Activated naive CD4-positive, alpha-beta T cell treated with Interleukin-2 at 50 U/mL for 16 hours (primary cell): ENCODE results near the gene AKNAD1.
"Not testable (repeated sequence)": the region's sequence is repeated elsewhere in the genome, so short reads cannot be mapped to it uniquely, and the experiment has no call there.

Source experiments
- DNase-seq: peaks from one replicate; pipeline ENCODE4 v3.0.0-alpha.2; 2020

The AKNAD1 gene, protein sequence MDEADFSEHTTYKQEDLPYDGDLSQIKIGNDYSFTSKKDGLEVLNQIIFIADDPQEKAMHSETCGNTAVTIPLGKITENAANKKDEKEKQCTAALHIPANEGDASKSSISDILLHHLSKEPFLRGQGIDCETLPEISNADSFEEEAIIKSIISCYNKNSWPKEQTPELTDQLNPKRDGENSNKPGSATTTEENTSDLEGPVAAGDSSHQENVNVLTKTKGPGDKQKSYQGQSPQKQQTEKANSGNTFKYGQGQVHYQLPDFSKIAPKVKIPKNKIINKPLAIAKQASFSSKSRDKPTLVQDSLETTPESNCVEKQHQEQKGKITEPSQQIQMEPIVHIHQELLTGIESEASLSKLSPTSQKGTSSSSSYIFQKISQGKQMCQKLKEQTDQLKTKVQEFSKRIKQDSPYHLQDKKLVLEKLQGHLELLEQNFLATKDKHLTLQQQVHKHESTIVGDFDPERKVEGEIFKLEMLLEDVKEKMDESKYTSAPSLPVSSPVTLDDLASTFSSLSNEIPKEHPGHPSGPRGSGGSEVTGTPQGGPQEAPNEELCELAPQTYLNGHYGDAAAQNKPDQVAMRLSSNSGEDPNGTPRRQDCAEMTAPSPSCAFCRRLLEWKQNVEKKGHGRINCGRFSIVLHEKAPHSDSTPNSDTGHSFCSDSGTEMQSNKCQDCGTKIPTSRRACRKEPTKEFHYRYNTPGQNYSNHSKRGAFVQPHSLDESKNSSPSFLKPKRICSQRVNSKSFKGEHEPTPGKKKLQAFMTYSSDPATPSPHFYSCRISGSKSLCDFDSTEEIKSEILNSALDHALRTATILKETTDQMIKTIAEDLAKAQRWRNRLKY

DNA sequence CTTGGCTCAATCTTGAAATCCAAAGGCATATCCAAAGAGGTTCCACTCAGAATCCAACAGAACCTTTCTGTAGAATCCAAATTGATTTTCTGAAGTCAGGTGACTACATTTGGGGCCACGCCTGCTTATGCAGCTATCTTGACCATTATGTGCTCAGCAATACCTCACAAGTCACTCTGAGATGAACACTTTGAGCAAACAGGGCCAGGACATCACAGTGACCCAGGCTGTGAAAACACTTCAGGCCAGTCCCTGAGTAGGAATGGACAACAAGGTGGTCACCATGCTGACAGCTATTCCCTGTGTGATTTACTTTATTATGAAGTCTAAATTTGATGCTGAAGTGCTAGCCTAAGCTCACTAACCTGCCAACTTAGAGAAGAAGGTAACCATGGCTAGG, at the start of gene AKNAD1:
TSS of gene AKNAD1 (minus strand) at position 101 of the 400 bp plus-strand sequence. CDS start 4,430 bp downstream, outside the sequence.
- no peak for DNase-seq

DNA sequence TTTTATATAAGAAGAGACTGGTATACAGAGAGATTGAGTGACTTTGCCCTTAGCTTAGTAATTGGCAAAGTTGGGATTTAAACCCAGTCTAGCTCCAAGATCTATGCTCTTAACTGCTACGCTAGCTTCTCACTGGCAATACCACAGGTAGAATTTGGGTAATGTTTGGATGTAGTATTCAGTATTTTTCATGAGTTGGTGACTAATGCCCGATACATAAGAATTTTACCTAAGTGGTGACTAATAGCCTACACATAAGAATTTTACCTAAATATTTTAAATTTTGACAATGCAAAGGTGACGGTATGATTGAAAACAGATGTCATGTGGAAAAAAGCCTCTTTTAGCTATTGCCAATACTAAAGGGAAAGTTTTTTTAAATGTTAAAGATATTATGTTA, 44.2 kb upstream of the AKNAD1 start:
- no peak for DNase-seq

GRCh38 chr1:108897865-108898720, 41.2 kb upstream of the AKNAD1 start:
- no peak for DNase-seq

- no peak for DNase-seq
Observed at GRCh38 chr1:108896146-108897145, 39.6 kb upstream of the AKNAD1 start.

GRCh38 chr1:108893141-108893530, 36.2 kb upstream of the AKNAD1 start:
- DNase-seq = no peak

DNA sequence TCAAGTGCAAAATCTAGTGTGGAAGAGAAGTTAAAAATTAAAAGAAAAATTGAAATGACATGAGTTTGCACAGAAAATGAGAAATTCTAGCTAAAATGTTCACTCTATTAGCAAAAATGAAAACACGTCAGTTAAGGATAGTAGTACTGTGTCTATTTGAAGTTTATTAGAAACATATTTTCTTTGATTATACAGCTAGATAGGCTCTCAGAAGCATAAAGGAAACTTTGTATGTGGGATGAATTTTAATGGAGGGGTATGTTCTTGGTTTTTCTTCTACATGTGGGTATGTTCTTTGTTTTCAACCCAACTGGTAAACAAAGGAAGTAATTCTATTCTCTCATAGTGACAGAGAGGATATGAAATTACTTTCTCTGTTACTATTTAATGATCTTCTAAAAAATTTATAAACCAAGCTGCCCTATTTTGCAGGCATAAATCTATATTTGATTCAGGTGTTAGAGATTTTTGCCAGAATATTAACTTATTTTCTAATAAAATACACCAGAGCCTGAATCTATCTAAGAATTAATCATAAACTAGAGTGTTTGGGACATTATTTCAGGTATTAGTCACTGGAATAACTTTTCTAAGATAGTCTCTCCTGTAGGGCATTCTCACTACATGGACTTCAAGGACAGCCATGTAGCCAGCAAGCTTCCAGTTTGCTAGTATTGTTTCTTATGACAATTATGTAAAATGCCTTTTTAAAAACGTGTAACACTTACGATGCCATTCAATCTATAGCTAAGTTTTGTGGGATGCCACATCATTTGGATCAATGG, 35.7 kb upstream of the AKNAD1 start:
- DNase-seq = no peak

GRCh38 chr1:108889706-108890384, 33.0 kb upstream of the AKNAD1 start:
- DNase-seq = no peak

GRCh38 chr1:108889006-108889645, 32.2 kb upstream of the AKNAD1 start:
- not testable (repeated sequence) for DNase-seq

DNA sequence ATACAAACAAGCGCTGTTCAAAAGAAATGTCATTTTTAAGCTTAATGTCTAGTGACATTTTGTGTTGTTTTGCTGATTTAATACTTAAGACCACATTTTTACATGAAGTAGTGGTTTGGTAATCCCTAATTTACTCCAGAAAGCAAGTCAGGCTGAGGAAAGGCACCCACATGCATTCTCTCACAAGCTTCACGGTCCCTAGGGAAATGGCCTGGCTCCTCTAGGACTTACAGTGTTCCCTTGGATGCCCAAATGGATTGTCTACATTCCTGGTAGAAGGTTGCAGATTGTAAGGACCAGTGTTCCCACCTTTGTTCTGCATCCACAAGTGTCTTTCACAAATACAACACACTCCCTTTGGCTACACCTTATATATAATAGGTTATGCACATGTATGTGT, 29.4 kb upstream of the AKNAD1 start:
- DNase-seq = no peak

DNA sequence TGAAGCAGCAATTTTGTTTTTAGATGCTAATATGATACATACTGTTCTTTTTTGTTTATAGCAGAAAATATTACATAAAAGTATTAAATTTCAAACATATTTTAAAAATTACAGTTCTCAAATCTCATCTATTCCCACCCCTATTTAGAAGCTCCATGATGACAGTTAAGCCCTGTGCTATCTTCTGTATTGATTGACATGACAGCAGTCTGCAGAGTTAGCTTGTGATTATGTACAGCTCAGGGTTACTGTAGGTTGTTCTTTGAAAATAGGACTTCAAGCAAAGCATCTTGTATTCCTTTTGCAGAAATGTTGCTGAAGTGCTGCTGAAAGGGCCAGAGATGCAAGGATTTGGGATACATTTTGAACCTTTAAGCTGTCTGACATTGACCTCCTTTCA, 28.1 kb upstream of the AKNAD1 start:
- DNase-seq = no peak

GRCh38 chr1:108882837-108883236, 25.9 kb upstream of the AKNAD1 start:
- no peak for DNase-seq

- no peak for DNase-seq
Observed at GRCh38 chr1:108881369-108881768, 24.5 kb upstream of the AKNAD1 start.

- DNase-seq = no peak
Observed at GRCh38 chr1:108880850-108881249, 24.0 kb upstream of the AKNAD1 start.

- no peak for DNase-seq
Observed at GRCh38 chr1:108878678-108879077, 21.8 kb upstream of the AKNAD1 start.

- no peak for DNase-seq
Observed at GRCh38 chr1:108878160-108878469, 21.2 kb upstream of the AKNAD1 start.

GRCh38 chr1:108877348-108878159, 20.7 kb upstream of the AKNAD1 start:
- DNase-seq = no peak

DNA sequence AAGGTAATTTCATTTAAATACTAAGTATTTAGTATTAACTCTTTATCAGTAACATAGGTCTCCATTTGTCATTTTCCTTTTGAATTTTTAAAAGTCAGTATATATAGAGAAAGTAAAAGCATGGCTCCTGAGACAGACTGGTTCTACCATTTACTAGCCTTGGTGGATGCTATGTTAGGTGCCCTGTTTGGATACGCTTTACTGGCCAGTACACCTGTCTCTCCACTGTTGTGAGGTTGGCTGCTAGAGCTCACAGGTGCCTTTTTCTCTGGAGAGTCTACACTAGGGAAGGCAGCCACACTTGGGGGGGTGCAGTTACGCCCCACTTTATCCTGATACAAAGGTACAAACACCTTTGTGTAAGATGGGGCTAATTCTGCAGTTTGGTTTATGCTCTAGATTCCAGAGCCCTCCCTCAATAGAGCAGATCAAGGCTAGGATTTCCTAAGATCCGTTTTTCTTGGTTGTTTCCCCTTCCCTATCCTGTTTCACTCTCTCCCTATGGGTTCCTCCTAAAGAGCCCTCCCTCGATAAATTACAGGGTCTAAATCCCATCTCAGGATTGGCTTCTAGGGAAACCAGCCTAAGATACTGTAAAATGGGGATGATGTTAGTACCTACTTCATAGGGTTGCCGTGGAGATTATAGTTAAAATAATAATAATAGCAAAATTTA, 14.3 kb upstream of the AKNAD1 start:
- no peak for DNase-seq

GRCh38 chr1:108865316-108865910, 8.5 kb upstream of the AKNAD1 start:
- no peak for DNase-seq
